OCI-LY1 (cell line): ENCODE measurements around the gene PCYT1B.

ENCODE experiments used
- H2AFZ ChIP-seq: fragments of 200-600 bp; sonication (generic), shearing (Covaris generic); 2 replicates; pipeline ENCODE4 v1.6.0; 2014; ENCODE audit warnings: antibody characterized with exemption, mild to moderate bottlenecking, low read length
- H3F3A ChIP-seq: fragments of 200-600 bp; sonication (generic), shearing (Covaris generic); 2 replicates; pipeline ENCODE4 v1.6.0; 2014; ENCODE audit warnings: mild to moderate bottlenecking, antibody characterized with exemption, low read length, moderate library complexity; ENCODE audit not compliant: insufficient read depth
- H3K27ac ChIP-seq: fragments of 200-600 bp; sonication (generic); 2 replicates; pipeline ENCODE4 v1.5.1; 2014; ENCODE audit warnings: low read length, mixed run types, mild to moderate bottlenecking, low read depth; ENCODE audit not compliant: poor library complexity, severe bottlenecking
- H3K27me3 ChIP-seq: fragments of 200-600 bp; sonication (generic); 2 replicates; pipeline ENCODE4 v1.6.0; 2014; ENCODE audit warnings: antibody characterized with exemption, mild to moderate bottlenecking, low read length, moderate library complexity; ENCODE audit not compliant: insufficient read depth
- H3K36me3 ChIP-seq: fragments of 200-600 bp; sonication (generic); 2 replicates; pipeline ENCODE4 v1.6.1; 2014; ENCODE audit warnings: mild to moderate bottlenecking, antibody characterized with exemption, low read length, moderate library complexity, mixed read lengths; ENCODE audit not compliant: insufficient read depth
- H3K4me1 ChIP-seq: fragments of 200-600 bp; sonication (generic); 2 replicates; pipeline ENCODE4 v1.5.1; 2014; ENCODE audit warnings: mild to moderate bottlenecking, low read length, moderate library complexity; ENCODE audit not compliant: insufficient read depth, severe bottlenecking
- H3K4me2 ChIP-seq: fragments of 200-600 bp; sonication (generic), shearing (Covaris generic); 2 replicates; pipeline ENCODE4 v1.6.1; 2014; ENCODE audit warnings: low read length
- H3K4me3 ChIP-seq: fragments of 200-600 bp; sonication (generic); 2 replicates; pipeline ENCODE4 v1.5.1; 2014; ENCODE audit warnings: low read length, low read depth, mild to moderate bottlenecking, mixed read lengths; ENCODE audit not compliant: poor library complexity, severe bottlenecking
- H3K79me2 ChIP-seq: fragments of 200-600 bp; shearing (Covaris generic); 2 replicates; pipeline ENCODE4 v1.6.1; 2016; ENCODE audit warnings: mixed run types, low read length, mixed read lengths; ENCODE audit not compliant: insufficient read depth
- H3K9ac ChIP-seq: fragments of 200-600 bp; sonication (generic), shearing (Covaris generic); 2 replicates; pipeline ENCODE4 v1.6.1; 2014; ENCODE audit warnings: mild to moderate bottlenecking, low read length, mixed read lengths
- H3K9me2 ChIP-seq: fragments of 200-600 bp; sonication (generic), shearing (Covaris generic); 2 replicates; pipeline ENCODE4 v1.6.1; 2014; ENCODE audit warnings: low read depth, mild to moderate bottlenecking, low read length, mixed read lengths
- H3K9me3 ChIP-seq: fragments of 200-600 bp; shearing (Covaris generic); 2 replicates; pipeline ENCODE4 v1.6.1; 2014; ENCODE audit warnings: low read length, mixed read lengths
- H4K20me1 ChIP-seq: fragments of 200-600 bp; sonication (generic), shearing (Covaris generic); 2 replicates; pipeline ENCODE4 v1.6.0; 2016; ENCODE audit warnings: mild to moderate bottlenecking, low read length; ENCODE audit not compliant: insufficient read depth
- EZH2 ChIP-seq: fragments of 200-600 bp; sonication (generic), shearing (Covaris generic); IDR thresholded peaks from 2 replicates; pipeline ENCODE4 v1.8.0; 2017; ENCODE audit warnings: borderline replicate concordance, mixed run types, mild to moderate bottlenecking, antibody characterized with exemption, low read length, moderate library complexity, mixed read lengths
- TF ChIP-seq, protein P1 (sequence below): fragments of 200-600 bp; sonication (generic), shearing (Covaris generic); IDR thresholded peaks from 2 replicates; pipeline ENCODE4 v1.5.1; 2017; ENCODE audit warnings: mild to moderate bottlenecking, antibody characterized with exemption, low read length, moderate library complexity, mixed read lengths

Gene PCYT1B

DNA sequence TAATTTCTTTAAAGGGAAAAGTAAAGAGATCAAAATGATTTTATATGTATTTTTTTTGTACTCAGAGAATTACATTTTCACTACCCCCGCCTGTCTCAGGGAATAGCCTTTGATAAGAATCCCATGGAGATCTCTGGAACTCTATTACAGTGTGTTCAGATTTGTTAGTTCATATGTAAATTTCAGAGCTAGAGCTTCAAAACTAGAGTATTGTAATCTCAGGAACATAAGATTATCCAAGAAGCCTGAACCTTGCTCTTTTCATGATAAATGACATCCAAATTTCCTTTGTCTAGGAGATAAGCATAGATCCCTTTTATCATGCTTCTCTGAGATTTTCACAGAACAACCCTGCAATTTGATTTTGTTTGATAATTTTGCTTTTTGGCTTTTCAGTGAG is 99.2 kb downstream of the PCYT1B start:
- Histone ChIP-seq H3K27ac (no peak overlapping the region), H3K79me2 (no peaks in the 10 kb centered on the region), H3K4me1 (no peaks in the 10 kb centered on the region), H4K20me1 (no peaks in the 10 kb centered on the region), H3K4me2 (no peak overlapping the region), H3K27me3 (no peaks in the 10 kb centered on the region), H3K9me2 (no peaks in the 10 kb centered on the region), H3K9ac (no peak overlapping the region), H3F3A (no peaks in the 10 kb centered on the region), H2AFZ (no peak overlapping the region), H3K4me3 (no peak overlapping the region), H3K36me3 (no peaks in the 10 kb centered on the region), H3K9me3 (no peaks in the 10 kb centered on the region)
- TF ChIP-seq, protein P1, sequence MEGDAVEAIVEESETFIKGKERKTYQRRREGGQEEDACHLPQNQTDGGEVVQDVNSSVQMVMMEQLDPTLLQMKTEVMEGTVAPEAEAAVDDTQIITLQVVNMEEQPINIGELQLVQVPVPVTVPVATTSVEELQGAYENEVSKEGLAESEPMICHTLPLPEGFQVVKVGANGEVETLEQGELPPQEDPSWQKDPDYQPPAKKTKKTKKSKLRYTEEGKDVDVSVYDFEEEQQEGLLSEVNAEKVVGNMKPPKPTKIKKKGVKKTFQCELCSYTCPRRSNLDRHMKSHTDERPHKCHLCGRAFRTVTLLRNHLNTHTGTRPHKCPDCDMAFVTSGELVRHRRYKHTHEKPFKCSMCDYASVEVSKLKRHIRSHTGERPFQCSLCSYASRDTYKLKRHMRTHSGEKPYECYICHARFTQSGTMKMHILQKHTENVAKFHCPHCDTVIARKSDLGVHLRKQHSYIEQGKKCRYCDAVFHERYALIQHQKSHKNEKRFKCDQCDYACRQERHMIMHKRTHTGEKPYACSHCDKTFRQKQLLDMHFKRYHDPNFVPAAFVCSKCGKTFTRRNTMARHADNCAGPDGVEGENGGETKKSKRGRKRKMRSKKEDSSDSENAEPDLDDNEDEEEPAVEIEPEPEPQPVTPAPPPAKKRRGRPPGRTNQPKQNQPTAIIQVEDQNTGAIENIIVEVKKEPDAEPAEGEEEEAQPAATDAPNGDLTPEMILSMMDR: no peak
- no peak for TF ChIP-seq EZH2

DNA sequence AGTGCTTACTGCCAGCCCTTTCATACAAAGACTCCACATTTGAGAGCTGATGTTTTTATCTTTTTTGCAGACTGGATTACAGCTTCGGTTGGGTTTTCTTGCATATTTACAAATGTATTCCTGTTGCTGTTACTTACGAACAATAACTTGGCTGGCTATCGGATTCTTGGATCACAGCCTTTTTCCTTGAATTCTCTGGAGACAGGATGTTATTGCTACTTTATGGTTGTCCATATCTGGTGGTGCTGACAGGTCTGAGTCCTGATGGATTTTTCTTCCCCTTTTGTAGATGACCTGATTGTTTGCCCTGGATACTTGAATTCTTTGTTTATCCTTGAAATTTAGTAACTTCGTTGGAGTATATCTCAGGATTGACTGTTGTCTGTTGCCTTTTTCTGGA is 104.4 kb downstream of the PCYT1B start:
- no peaks in the 10 kb centered on the region for H3K27me3 ChIP-seq
- H3K79me2 ChIP-seq: no peaks in the 10 kb centered on the region
- no peak overlapping the region for H3K27ac ChIP-seq
- no peak overlapping the region for H2AFZ ChIP-seq
- H3F3A ChIP-seq: no peaks in the 10 kb centered on the region
- H3K9me3 ChIP-seq: no peaks in the 10 kb centered on the region
- no peaks in the 10 kb centered on the region for H3K36me3 ChIP-seq
- no peaks in the 10 kb centered on the region for H4K20me1 ChIP-seq
- H3K4me3 ChIP-seq: no peak overlapping the region
- no peak overlapping the region for H3K9ac ChIP-seq
- no peaks in the 10 kb centered on the region for H3K4me1 ChIP-seq
- no peaks in the 10 kb centered on the region for H3K9me2 ChIP-seq
- H3K4me2 ChIP-seq: no peak overlapping the region
- TF ChIP-seq, protein P1: no peak
- TF ChIP-seq EZH2: no peak

DNA sequence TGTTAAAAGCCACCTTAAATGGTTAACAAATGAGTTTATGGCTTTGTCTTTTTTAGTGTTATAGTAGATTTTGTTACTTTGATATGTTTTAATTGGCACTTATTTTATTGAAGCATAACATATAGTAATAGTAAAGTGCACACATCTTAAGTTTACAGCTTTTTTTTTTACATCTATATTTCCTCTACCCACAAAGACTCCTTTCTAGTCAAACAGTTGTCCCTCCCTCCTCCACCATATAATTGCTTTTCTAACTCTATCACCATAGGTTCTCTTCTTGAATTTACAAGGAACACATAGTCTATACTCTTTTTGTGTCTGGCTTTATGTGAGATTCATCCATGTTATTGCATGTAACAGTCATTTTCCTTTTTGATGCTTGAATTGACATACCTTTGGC is 110.6 kb downstream of the PCYT1B start:
- H3K27ac ChIP-seq: no peak overlapping the region
- H3K9me2 ChIP-seq: no peaks in the 10 kb centered on the region
- no peak overlapping the region for H3K4me2 ChIP-seq
- TF ChIP-seq, protein P1: no peak
- no peak for TF ChIP-seq EZH2
- no peaks in the 10 kb centered on the region for H3K36me3 ChIP-seq
- H3K27me3 ChIP-seq: no peaks in the 10 kb centered on the region
- H2AFZ ChIP-seq: no peak overlapping the region
- no peaks in the 10 kb centered on the region for H3K4me1 ChIP-seq
- H3K9me3 ChIP-seq: no peaks in the 10 kb centered on the region
- H3K4me3 ChIP-seq: no peak overlapping the region
- H3F3A ChIP-seq: no peaks in the 10 kb centered on the region
- no peaks in the 10 kb centered on the region for H3K79me2 ChIP-seq
- no peak overlapping the region for H3K9ac ChIP-seq
- no peaks in the 10 kb centered on the region for H4K20me1 ChIP-seq
